H9 (cell line): Measurements from ENCODE around the gene BIRC7. TPM values are rescaled to one million over a fixed set of nuclear protein-coding genes. Genes with fewer than 3 reads are reported as not detected.

Experiments
- DNase-seq: peaks from one replicate; pipeline ENCODE4 v3.0.0-alpha.2; 2017
- H2AFZ ChIP-seq: one replicate; pipeline ENCODE4 v1.6.1; 2013; ENCODE audit warnings: mild to moderate bottlenecking, low read length, control low read depth, moderate library complexity
- H2AK5ac ChIP-seq: 2 replicates; pipeline ENCODE4 v1.6.1; 2013; ENCODE audit warnings: low read length, control low read depth, mixed read lengths; ENCODE audit not compliant: insufficient read length
- H2BK120ac ChIP-seq: one replicate; pipeline ENCODE4 v1.6.1; 2013; ENCODE audit warnings: low read depth, mild to moderate bottlenecking, low read length, control low read depth, inconsistent platforms; ENCODE audit not compliant: poor library complexity, severe bottlenecking
- H2BK12ac ChIP-seq: 2 replicates; pipeline ENCODE4 v1.6.1; 2013; ENCODE audit warnings: low read length, control low read depth, mixed read lengths, low read depth; ENCODE audit not compliant: insufficient read length
- H2BK15ac ChIP-seq: 2 replicates; pipeline ENCODE4 v1.6.1; 2013; ENCODE audit warnings: low read depth, low read length, control low read depth
- H2BK20ac ChIP-seq: one replicate; pipeline ENCODE4 v1.6.1; 2013; ENCODE audit warnings: low read depth, mild to moderate bottlenecking, low read length, control low read depth, inconsistent platforms; ENCODE audit not compliant: poor library complexity, severe bottlenecking
- H2BK5ac ChIP-seq: 2 replicates; pipeline ENCODE4 v1.6.1; 2013; ENCODE audit warnings: low read length, control low read depth, mixed read lengths; ENCODE audit not compliant: insufficient read length
- H3K14ac ChIP-seq: 2 replicates; pipeline ENCODE4 v1.6.1; 2013; ENCODE audit warnings: low read length, control low read depth; ENCODE audit not compliant: insufficient read depth
- H3K18ac ChIP-seq: 2 replicates; pipeline ENCODE4 v1.6.1; 2013; ENCODE audit warnings: low read depth, mild to moderate bottlenecking, mixed read lengths, low read length, control low read depth; ENCODE audit not compliant: insufficient read length
- H3K23ac ChIP-seq: 2 replicates; pipeline ENCODE4 v1.6.1; 2013; ENCODE audit warnings: low read length, control low read depth, mixed read lengths, low read depth; ENCODE audit not compliant: insufficient read length
- H3K23me2 ChIP-seq: 2 replicates; pipeline ENCODE4 v1.6.1; 2013; ENCODE audit warnings: low read depth, mild to moderate bottlenecking, mixed read lengths, low read length, control low read depth; ENCODE audit not compliant: insufficient read length, poor library complexity, severe bottlenecking
- H3K27ac ChIP-seq: 2 replicates; pipeline ENCODE4 v1.5.1; 2013; ENCODE audit warnings: low read length, control low read depth, mixed read lengths, low read depth; ENCODE audit not compliant: insufficient read length
- H3K27me3 ChIP-seq: 2 replicates; pipeline ENCODE4 v1.6.1; 2013; ENCODE audit warnings: low read length, control low read depth, inconsistent platforms; ENCODE audit not compliant: insufficient read depth
- H3K4ac ChIP-seq: 2 replicates; pipeline ENCODE4 v1.6.1; 2013; ENCODE audit warnings: low read depth, mild to moderate bottlenecking, control low read depth, inconsistent platforms, low read length, moderate library complexity
- H3K4me1 ChIP-seq: 2 replicates; pipeline ENCODE4 v1.6.1; 2013; ENCODE audit warnings: low read length, control low read depth, inconsistent platforms; ENCODE audit not compliant: insufficient read depth
- H3K4me2 ChIP-seq: 2 replicates; pipeline ENCODE4 v1.6.1; 2013; ENCODE audit warnings: low read length, control low read depth, mixed read lengths; ENCODE audit not compliant: insufficient read length, insufficient read depth
- H3K56ac ChIP-seq: 2 replicates; pipeline ENCODE4 v1.6.1; 2013; ENCODE audit warnings: low read depth, mild to moderate bottlenecking, mixed read lengths, low read length, control low read depth; ENCODE audit not compliant: insufficient read length
- H3K79me1 ChIP-seq: 2 replicates; pipeline ENCODE4 v1.6.1; 2013; ENCODE audit warnings: low read depth, mild to moderate bottlenecking, moderate library complexity, low read length, control low read depth, inconsistent platforms; ENCODE audit not compliant: insufficient read depth, poor library complexity, severe bottlenecking
- H3K79me2 ChIP-seq: 2 replicates; pipeline ENCODE4 v1.6.1; 2013; ENCODE audit warnings: low read length, control low read depth, inconsistent platforms; ENCODE audit not compliant: insufficient read depth
- H3K9ac ChIP-seq: 2 replicates; pipeline ENCODE4 v1.6.1; 2013; ENCODE audit warnings: low read length, control low read depth, mixed read lengths; ENCODE audit not compliant: insufficient read length; ENCODE audit errors: extremely low read depth
- H3K9me3 ChIP-seq: one replicate; pipeline ENCODE4 v1.6.1; 2013; ENCODE audit warnings: low read depth, low read length, inconsistent platforms; ENCODE audit not compliant: control insufficient read depth
- H3T11ph ChIP-seq: one replicate; pipeline ENCODE4 v1.6.1; 2013; ENCODE audit warnings: mild to moderate bottlenecking, low read length, control low read depth, inconsistent platforms
- H4K20me1 ChIP-seq: one replicate; pipeline ENCODE4 v1.6.1; 2013; ENCODE audit not compliant: control insufficient read depth, insufficient read length, insufficient read depth
- H4K5ac ChIP-seq: 2 replicates; pipeline ENCODE4 v1.6.1; 2013; ENCODE audit warnings: low read depth, mild to moderate bottlenecking, mixed read lengths, low read length, control low read depth; ENCODE audit not compliant: insufficient read length
- H4K8ac ChIP-seq: replicated peaks from 2 replicates; pipeline ENCODE4 v1.6.1; 2013; ENCODE audit warnings: low read length, control low read depth, mixed read lengths, low read depth; ENCODE audit not compliant: insufficient read length
- H4K91ac ChIP-seq: 2 replicates; pipeline ENCODE4 v1.6.1; 2013; ENCODE audit warnings: low read depth, mild to moderate bottlenecking, moderate library complexity, mixed read lengths, low read length, control low read depth; ENCODE audit not compliant: insufficient read length
- H3K27ac Mint-ChIP-seq, 3 experiments: 2 replicates in 2 of 3; 3 replicates in 1 of 3; pipeline ENCODE4 v1.8.0; 2020 to 2021; ENCODE audit warnings: mixed read lengths in 3 of 3, mild to moderate bottlenecking in 1 of 3, moderate library complexity in 1 of 3
- H3K27me3 Mint-ChIP-seq: 2 replicates; pipeline ENCODE4 v1.8.0; 2021; ENCODE audit warnings: low read depth, mild to moderate bottlenecking, moderate library complexity, mixed read lengths
- H3K36me3 Mint-ChIP-seq, 3 experiments: 2 replicates in 2 of 3; 3 replicates in 1 of 3; pipeline ENCODE4 v1.8.0; 2020 to 2021; ENCODE audit warnings: low read depth in 3 of 3, mixed read lengths in 3 of 3; ENCODE audit not compliant: insufficient read depth in 1 of 3
- H3K4me1 Mint-ChIP-seq, 2 experiments: 2 replicates each; pipeline ENCODE4 v1.8.0; 2020; ENCODE audit warnings: mixed read lengths in 2 of 2
- H3K4me3 Mint-ChIP-seq, 2 experiments: 2 replicates in 1 of 2; 3 replicates in 1 of 2; pipeline ENCODE4 v1.8.0; 2020 to 2021; ENCODE audit warnings: mild to moderate bottlenecking in 2 of 2, mixed read lengths in 2 of 2, moderate library complexity in 1 of 2
- H3K9me3 Mint-ChIP-seq, 2 experiments: 2 replicates in 1 of 2; 3 replicates in 1 of 2; pipeline ENCODE4 v1.8.0; 2020; ENCODE audit warnings: mild to moderate bottlenecking in 2 of 2, mixed read lengths in 2 of 2, moderate library complexity in 1 of 2
- WGBS: extraction: QIAGEN DNeasy Blood & Tissue Kit; methylation state at CpG from one replicate; pipeline ENCODE4 v1.1.7; 2013; ENCODE audit warnings: missing lambda C conversion rate, low lambda C conversion rate, mixed read lengths; ENCODE audit not compliant: insufficient read length; ENCODE audit errors: extremely low coverage; 5-methylcytosine and 5-hydroxymethylcytosine counted together
- total RNA-seq: library from RNA; stranded (reverse); gene quantifications from 2 replicates; pipeline ENCODE4 v1.2.1, GENCODE V29; 2021
- TF ChIP-seq, protein P1 (sequence below): fragments of 200-600 bp; sonication (generic); conservative IDR thresholded peaks from 3 replicates; pipeline ENCODE4 v1.8.0; 2021; ENCODE audit warnings: antibody characterized with exemption, mild to moderate bottlenecking

BIRC7 gene
- total RNA-seq, 1 experiment from 2014 or later: not detected

DNA sequence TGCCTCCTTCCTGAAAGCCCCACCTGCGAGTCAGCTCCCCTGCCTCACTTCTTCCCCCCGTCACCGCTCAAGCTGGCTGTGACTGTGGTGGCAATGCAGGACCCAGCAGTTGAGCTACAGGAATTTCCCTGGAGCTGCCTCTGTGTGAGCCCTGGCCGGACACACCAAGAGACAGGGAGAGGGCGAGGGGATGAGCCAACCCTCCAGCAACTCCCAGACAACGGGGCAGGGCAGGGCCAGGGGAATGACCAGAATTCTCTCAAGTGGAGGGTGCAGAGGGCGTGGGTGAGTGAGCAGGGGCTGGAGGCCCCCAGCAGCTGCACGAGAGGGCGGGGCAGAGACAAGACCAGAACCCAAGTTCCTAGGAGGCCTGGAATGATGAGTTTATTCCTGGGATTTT, 32.0 kb downstream of the BIRC7 start:
- H2AFZ ChIP-seq: no peak overlapping the region
- Mint-ChIP-seq H3K9me3 (no peaks in the 10 kb centered on the region), H3K27me3 (peaks cover 15% of the 10 kb centered on the region), H3K4me1 (peaks cover 12 to 25% of the 10 kb centered on the region in 2 experiments), H3K36me3 (no peaks in the 10 kb centered on the region), H3K27ac (no peak overlapping the region; a peak in 2 of 7 replicates), H3K4me3 (no peak overlapping the region)
- H3K27me3 ChIP-seq: no peaks in the 10 kb centered on the region
- no peak overlapping the region for H3K4ac ChIP-seq
- no peaks in the 10 kb centered on the region for H3K79me2 ChIP-seq
- H3K9ac ChIP-seq: no peak overlapping the region
- H2BK15ac ChIP-seq: no peak overlapping the region
- H4K91ac ChIP-seq: no peak overlapping the region
- H2BK5ac ChIP-seq: no peak overlapping the region
- no peak overlapping the region for H2AK5ac ChIP-seq
- H3K56ac ChIP-seq: no peak overlapping the region
- no peaks in the 10 kb centered on the region for H4K20me1 ChIP-seq
- no peak overlapping the region for H4K8ac ChIP-seq
- no peak overlapping the region for H2BK12ac ChIP-seq
- H2BK120ac ChIP-seq: no peak overlapping the region
- H3K14ac ChIP-seq: no peak overlapping the region; the same call in 1 of the 2 replicates
- no peak overlapping the region for H3K23ac ChIP-seq
- no peaks in the 10 kb centered on the region for H3K4me1 ChIP-seq
- H3K27ac ChIP-seq: no peak overlapping the region
- no peaks in the 10 kb centered on the region for H3K79me1 ChIP-seq
- H4K5ac ChIP-seq: no peak overlapping the region
- H3K18ac ChIP-seq: no peak overlapping the region
- no peak overlapping the region for H3K4me2 ChIP-seq
- H3T11ph ChIP-seq: no peak overlapping the region
- no peak for DNase-seq
- no peaks in the 10 kb centered on the region for H3K9me3 ChIP-seq
- H3K23me2 ChIP-seq: no peaks in the 10 kb centered on the region
- no CpG with 5 or more reads among the region's 9 CpGs for WGBS
- TF ChIP-seq, protein P1, sequence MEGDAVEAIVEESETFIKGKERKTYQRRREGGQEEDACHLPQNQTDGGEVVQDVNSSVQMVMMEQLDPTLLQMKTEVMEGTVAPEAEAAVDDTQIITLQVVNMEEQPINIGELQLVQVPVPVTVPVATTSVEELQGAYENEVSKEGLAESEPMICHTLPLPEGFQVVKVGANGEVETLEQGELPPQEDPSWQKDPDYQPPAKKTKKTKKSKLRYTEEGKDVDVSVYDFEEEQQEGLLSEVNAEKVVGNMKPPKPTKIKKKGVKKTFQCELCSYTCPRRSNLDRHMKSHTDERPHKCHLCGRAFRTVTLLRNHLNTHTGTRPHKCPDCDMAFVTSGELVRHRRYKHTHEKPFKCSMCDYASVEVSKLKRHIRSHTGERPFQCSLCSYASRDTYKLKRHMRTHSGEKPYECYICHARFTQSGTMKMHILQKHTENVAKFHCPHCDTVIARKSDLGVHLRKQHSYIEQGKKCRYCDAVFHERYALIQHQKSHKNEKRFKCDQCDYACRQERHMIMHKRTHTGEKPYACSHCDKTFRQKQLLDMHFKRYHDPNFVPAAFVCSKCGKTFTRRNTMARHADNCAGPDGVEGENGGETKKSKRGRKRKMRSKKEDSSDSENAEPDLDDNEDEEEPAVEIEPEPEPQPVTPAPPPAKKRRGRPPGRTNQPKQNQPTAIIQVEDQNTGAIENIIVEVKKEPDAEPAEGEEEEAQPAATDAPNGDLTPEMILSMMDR: no peak
- H2BK20ac ChIP-seq: no peak overlapping the region
